HEK293 (cell line): ENCODE results near the gene CYP2C9.

ENCODE experiments used
- CTCF ChIA-PET: fragments of 350-600 bp; formaldehyde crosslinking; extraction: SDS; loops from one replicate; lab custom pipeline; 2021; ENCODE audit warnings: antibody characterized with exemption; lab: Yijun Ruan, JAX
- POLR2A ChIA-PET: fragments of 300-600 bp; formaldehyde crosslinking; extraction: SDS; loops from one replicate; lab custom pipeline; 2020; ENCODE audit warnings: antibody characterized with exemption, inconsistent platforms; lab: Yijun Ruan, JAX
- H3K27ac ChIP-seq: fragments of 200-500 bp; sonication (Bioruptor generic); 2 replicates; pipeline ENCODE4 v1.5.1; 2014; ENCODE audit warnings: low read depth, low read length, control low read depth, inconsistent platforms; ENCODE audit errors: extremely low read depth
- H3K36me3 ChIP-seq, 2 experiments: fragments of 200-500 bp in 1 of 2; sonication (Bioruptor generic) in 1 of 2; 1 replicate in 1 of 2; 2 replicates in 1 of 2; pipeline ENCODE4 v1.5.1; 2014 to 2017; ENCODE audit warnings: inconsistent platforms in 2 of 2, low read length in 2 of 2; ENCODE audit not compliant: control insufficient read depth in 2 of 2, insufficient read depth in 1 of 2
- H3K4me1 ChIP-seq: fragments of 200-500 bp; sonication (Bioruptor generic); 2 replicates; pipeline ENCODE4 v1.5.1; 2014; ENCODE audit warnings: mild to moderate bottlenecking, low read length, inconsistent platforms; ENCODE audit not compliant: control insufficient read depth, insufficient read depth
- H3K4me3 ChIP-seq: 2 replicates; pipeline ENCODE4 v1.5.1; 2011; ENCODE audit warnings: low read depth, mild to moderate bottlenecking, control low read depth, low read length, moderate library complexity
- H3K9me3 ChIP-seq: fragments of 200-500 bp; sonication (Bioruptor generic); 2 replicates; pipeline ENCODE4 v1.5.1; 2014; ENCODE audit warnings: low read depth, low read length, inconsistent platforms; ENCODE audit not compliant: control insufficient read depth, insufficient read depth
- ATF2 ChIP-seq: fragments of 450-650 bp; formaldehyde crosslinking; IDR thresholded peaks from 2 replicates; pipeline ENCODE4 v1.5.1; 2016; ENCODE audit warnings: missing biosample characterization, missing genetic modification characterization, low read depth
- RBAK ChIP-seq: fragments of 450-650 bp; formaldehyde crosslinking; IDR thresholded peaks from 2 replicates; pipeline ENCODE4 v1.5.1; 2016; ENCODE audit warnings: missing biosample characterization, missing genetic modification characterization
- WT1 ChIP-seq: fragments of 450-650 bp; formaldehyde crosslinking; IDR thresholded peaks from 2 replicates; pipeline ENCODE4 v1.5.1; 2016; ENCODE audit warnings: missing biosample characterization, missing genetic modification characterization
- ZBTB11 ChIP-seq: fragments of 450-650 bp; formaldehyde crosslinking; conservative IDR thresholded peaks from 2 replicates; pipeline ENCODE4 v1.5.1; 2016; ENCODE audit warnings: low read depth, missing biosample characterization, missing genetic modification characterization
- ZBTB6 ChIP-seq: fragments of 450-650 bp; formaldehyde crosslinking; IDR thresholded peaks from 2 replicates; pipeline ENCODE4 v1.5.1; 2017; ENCODE audit warnings: missing biosample characterization, missing genetic modification characterization
- ZNF302 ChIP-seq: fragments of 450-650 bp; formaldehyde crosslinking; IDR thresholded peaks from 2 replicates; pipeline ENCODE4 v1.5.1; 2016; ENCODE audit warnings: missing biosample characterization, missing genetic modification characterization, low read depth
- ZNF37A ChIP-seq: fragments of 450-650 bp; IDR thresholded peaks from 2 replicates; pipeline ENCODE4 v1.5.1; 2018; ENCODE audit warnings: missing biosample characterization, missing genetic modification characterization
- ZNF404 ChIP-seq: fragments of 450-650 bp; formaldehyde crosslinking; IDR thresholded peaks from 2 replicates; pipeline ENCODE4 v1.5.1; 2017; ENCODE audit warnings: missing biosample characterization, missing genetic modification characterization
- TF ChIP-seq, protein P1 (sequence below): IDR thresholded peaks from 2 replicates; pipeline ENCODE4 v1.6.1; 2011; ENCODE audit warnings: mild to moderate bottlenecking, low read depth, low read length, borderline replicate concordance

CYP2C9 gene

DNA sequence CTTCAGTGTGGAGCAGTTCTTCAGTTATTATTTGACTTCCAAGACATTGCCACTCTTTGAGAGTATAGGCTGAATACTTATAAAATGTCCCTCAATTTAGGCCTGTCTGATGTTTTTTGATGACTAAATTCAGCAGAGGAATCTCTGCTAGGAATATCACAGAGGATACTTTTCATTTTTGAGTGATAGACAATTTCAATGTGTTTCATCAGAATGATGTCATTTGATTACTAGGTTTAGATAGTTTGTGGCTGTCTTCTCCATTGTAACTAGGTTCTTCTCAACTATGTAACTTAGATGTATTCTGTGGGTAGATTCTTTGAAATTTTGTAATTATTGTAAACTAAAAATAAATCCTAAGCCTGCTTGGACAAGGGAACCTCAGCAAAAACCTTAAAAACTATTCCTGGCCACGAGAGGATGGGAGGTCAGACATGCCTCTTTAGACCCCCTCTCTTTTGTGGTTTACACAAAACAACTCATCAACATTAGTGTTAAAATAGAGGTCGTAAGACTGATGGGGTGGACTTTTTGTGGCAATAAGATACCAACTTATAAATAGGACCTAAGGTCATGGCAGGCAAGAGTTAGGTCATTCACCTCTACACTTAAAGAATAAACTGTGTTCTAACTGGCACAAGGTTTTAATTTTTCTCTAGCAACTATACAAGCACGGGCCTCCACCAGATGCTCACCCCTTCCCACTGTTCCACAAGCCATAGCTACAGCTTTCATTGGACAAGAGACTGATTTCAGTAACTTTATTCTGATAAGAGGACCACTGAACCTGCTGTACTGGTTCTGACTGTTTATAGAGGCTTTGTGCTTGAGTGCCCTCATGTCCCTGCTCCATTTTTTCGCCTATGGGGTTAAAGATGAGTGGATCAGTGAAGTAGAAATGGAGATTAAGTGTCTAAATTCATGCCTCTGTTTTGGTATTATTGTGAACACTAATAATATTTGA lies 97.2 kb downstream of the CYP2C9 start:
- Histone ChIP-seq H3K27ac (no peak overlapping the region), H3K4me1 (no peaks in the 10 kb centered on the region), H3K4me3 (no peak overlapping the region), H3K9me3 (no peaks in the 10 kb centered on the region), H3K36me3 (no peaks in the 10 kb centered on the region)
- ChIA-PET CTCF (no interaction called here), POLR2A (no interaction called here)
- no peak for TF ChIP-seq ZNF302 (tag by site-specific recombination)
- no peak for TF ChIP-seq ZNF404 (tag by site-specific recombination)
- TF ChIP-seq RBAK (tag by site-specific recombination), result no peak
- no peak for TF ChIP-seq ZNF37A (tag by site-specific recombination)
- TF ChIP-seq, protein P1, sequence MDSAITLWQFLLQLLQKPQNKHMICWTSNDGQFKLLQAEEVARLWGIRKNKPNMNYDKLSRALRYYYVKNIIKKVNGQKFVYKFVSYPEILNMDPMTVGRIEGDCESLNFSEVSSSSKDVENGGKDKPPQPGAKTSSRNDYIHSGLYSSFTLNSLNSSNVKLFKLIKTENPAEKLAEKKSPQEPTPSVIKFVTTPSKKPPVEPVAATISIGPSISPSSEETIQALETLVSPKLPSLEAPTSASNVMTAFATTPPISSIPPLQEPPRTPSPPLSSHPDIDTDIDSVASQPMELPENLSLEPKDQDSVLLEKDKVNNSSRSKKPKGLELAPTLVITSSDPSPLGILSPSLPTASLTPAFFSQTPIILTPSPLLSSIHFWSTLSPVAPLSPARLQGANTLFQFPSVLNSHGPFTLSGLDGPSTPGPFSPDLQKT, result no peak
- no peak for TF ChIP-seq ZBTB6
- TF ChIP-seq ZBTB11 (tag by site-specific recombination), result no peak
- TF ChIP-seq ATF2, result peak; percentile 65; the same call in 1 of the 2 replicates

DNA sequence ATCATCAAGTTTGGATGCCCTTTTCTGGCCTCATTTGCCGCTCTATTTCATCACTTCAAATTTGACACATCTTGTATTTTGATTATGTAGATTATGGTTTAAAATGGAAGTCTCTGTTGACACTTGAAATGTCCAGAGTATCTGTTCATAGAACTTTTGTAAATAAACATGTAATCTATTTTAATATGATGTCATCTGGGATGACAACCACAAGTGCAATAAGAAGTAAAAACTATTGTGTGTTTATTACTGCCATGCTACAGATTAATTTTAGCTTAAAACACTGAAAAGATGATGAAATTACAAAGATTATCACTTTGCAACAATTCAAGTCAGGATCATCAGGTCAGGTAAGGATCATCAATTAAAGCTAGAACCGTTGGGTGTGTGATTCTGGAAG lies 100.8 kb downstream of the CYP2C9 start:
- no peaks in the 10 kb centered on the region for H3K4me1 ChIP-seq
- H3K4me3 ChIP-seq, result no peak overlapping the region
- no peaks in the 10 kb centered on the region for H3K9me3 ChIP-seq
- POLR2A ChIA-PET, result no interaction called here
- no peaks in the 10 kb centered on the region for H3K36me3 ChIP-seq
- CTCF ChIA-PET, result interaction anchor here (1.0 kb wide), 1 partner anchor 410 kb away, joined by 4 read pairs; no protein-coding TSS in a partner anchor
- no peak overlapping the region for H3K27ac ChIP-seq
- TF ChIP-seq ATF2, result peak; percentile 62
- TF ChIP-seq WT1 (tag by site-specific recombination), result no peak
